ENCODE data around the gene KCNIP3.
A peak's percentile ranks its signal among the peaks of the same experiment; 100 is the strongest.

The KCNIP3 gene

DNA sequence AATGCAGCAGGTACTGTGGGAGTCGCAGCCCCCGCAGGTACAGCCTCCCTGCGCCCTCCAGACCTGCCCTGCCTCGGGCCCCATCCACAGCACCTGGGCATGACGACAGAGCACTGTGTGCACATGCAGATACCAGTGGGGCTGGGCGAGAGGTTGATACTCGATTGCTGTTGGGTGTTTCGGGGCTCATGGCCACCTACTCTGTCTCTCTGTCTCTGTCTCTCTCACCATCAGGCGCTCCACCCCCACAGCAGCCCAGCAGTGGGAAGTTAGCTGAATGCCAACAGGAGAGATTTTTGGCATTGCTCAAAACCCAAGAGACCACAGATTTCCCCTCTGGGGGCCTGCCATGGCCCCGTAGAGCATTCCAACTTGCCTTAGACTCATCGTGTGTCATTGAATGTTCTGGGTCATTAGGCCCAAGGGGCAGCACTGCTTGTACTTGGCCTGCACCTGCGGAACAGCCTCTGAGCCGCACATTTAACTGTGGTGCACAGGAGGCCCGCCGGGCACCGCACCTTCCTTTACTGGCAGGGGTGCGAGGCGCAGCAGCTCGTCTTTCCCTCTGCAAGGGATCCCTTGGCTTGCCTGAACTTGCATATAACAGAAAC, 18.8 kb downstream of the KCNIP3 start:
- H3K4me3 ChIP-seq (replicated peaks in 1 of 2; ENCODE audit: low read depth in 2 of 2, low read length in 2 of 2) = no peak overlapping the region
- TF ChIP-seq, protein P1, sequence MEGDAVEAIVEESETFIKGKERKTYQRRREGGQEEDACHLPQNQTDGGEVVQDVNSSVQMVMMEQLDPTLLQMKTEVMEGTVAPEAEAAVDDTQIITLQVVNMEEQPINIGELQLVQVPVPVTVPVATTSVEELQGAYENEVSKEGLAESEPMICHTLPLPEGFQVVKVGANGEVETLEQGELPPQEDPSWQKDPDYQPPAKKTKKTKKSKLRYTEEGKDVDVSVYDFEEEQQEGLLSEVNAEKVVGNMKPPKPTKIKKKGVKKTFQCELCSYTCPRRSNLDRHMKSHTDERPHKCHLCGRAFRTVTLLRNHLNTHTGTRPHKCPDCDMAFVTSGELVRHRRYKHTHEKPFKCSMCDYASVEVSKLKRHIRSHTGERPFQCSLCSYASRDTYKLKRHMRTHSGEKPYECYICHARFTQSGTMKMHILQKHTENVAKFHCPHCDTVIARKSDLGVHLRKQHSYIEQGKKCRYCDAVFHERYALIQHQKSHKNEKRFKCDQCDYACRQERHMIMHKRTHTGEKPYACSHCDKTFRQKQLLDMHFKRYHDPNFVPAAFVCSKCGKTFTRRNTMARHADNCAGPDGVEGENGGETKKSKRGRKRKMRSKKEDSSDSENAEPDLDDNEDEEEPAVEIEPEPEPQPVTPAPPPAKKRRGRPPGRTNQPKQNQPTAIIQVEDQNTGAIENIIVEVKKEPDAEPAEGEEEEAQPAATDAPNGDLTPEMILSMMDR (IDR thresholded peaks at IDR 0.05; ENCODE audit: low read depth, low read length) = no peak
- DNase-seq (ENCODE audit: low read depth in 2 of 2) = peak; percentile 44 to 80

DNA sequence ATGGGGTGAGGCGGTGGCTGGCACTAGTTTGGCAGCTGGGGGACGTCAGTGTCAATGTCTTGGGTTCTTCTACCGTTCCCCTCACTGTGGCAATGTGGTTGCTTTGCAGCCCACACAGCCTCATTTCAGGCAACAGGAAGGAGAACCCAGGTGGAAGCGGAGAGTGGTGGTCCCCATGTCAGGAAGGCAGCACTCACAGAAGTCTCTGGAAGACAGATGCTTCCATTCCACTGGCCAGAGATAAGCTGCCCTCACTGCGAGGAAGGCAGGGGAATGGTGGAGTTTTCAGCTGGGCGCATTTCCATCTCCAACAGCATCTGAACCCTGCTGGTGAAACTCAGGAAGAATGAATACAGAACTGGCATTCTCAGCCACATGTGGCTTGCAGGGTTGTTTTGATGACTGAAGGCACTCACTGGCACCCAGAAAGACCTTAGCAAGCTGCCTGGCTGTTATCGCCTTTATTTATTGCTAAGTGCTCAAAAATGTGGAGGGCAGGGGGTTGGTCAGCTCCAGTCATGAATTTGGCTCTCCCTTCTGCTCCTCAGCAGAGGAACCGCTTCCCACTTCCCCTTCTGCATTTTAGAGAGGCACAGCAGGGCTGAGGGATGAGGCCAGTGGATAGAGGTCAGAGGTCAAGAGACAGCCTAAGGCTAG, 19.4 kb downstream of the KCNIP3 start:
- DNase-seq (ENCODE audit: low read depth in 2 of 2) = peak; percentile 60 to 82
- TF ChIP-seq, protein P1 (IDR thresholded peaks at IDR 0.05; ENCODE audit: low read depth, low read length) = no peak
- H3K4me3 ChIP-seq (replicated peaks in 1 of 2; ENCODE audit: low read depth in 2 of 2, low read length in 2 of 2) = no peak overlapping the region

DNA sequence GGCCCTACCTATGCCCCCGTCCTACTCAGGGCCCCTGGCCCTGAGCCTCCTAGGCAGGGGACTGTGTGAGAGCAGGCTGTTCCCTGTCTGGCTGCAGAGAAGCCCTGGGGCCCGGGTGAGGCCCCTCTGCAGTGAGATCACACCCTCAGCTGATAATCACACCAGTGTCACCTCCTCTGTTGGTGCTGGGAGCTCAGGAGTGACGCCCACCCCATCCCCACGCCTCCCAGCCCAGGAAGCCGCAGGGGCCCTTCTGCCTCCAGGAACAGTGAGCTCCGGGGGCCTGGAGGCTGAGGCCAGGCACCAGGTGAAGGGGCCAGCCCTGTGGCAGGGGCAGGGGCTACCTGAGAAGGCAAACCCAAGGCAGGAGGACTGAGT, 20.0 kb downstream of the KCNIP3 start:
- TF ChIP-seq, protein P1 (IDR thresholded peaks at IDR 0.05; ENCODE audit: low read depth, low read length) = no peak

DNA sequence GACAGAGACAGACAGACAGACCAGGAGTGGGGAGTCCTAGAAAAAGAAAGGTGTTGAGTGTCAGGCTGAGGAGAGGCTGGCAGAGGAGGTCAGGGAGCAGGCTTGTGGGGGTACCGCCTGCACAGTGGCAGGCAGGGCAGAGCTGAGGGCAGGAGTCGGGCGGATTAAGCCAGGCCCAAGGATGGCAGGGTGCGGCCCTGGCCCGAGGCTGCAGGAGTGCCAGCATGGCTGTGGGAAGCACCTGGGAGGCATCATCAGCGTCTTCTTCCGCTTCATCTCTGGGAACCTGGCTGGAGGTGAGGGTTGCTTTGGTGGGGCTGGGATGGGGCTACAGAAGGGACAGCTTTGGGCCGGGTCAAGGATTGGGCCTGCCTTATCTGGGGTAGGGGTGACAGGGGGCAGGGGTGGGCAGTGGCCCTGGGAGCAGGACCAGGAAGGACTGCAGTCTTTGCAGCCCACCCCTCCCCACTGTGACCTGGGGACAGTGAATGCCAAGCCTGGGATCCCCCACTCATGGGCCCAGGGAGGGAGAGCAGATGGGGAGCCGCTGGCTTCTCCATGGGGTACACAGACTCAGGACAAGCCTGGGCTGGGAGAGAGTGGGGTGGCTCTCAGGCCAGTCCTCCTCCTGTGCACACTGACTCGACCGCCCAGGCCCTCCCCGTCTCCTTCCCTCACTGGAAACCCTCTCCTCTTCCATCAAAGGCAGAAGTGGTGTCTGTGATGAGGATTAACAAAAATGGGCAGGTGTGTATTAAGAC, 20.7 kb downstream of the KCNIP3 start:
- TF ChIP-seq, protein P1 (IDR thresholded peaks at IDR 0.05; ENCODE audit: low read depth, low read length) = no peak
- H3K4me3 ChIP-seq (replicated peaks in 1 of 2; ENCODE audit: low read depth in 2 of 2, low read length in 2 of 2) = no peak overlapping the region
- DNase-seq (ENCODE audit: low read depth in 2 of 2) = no peak

More for the DNA sequence above, 20.0 kb downstream of the KCNIP3 start:
- no peak for DNase-seq (ENCODE audit: low read depth in 2 of 2)
- H3K4me3 ChIP-seq (replicated peaks in 1 of 2; ENCODE audit: low read depth in 2 of 2, low read length in 2 of 2) = no peak overlapping the region

DNA sequence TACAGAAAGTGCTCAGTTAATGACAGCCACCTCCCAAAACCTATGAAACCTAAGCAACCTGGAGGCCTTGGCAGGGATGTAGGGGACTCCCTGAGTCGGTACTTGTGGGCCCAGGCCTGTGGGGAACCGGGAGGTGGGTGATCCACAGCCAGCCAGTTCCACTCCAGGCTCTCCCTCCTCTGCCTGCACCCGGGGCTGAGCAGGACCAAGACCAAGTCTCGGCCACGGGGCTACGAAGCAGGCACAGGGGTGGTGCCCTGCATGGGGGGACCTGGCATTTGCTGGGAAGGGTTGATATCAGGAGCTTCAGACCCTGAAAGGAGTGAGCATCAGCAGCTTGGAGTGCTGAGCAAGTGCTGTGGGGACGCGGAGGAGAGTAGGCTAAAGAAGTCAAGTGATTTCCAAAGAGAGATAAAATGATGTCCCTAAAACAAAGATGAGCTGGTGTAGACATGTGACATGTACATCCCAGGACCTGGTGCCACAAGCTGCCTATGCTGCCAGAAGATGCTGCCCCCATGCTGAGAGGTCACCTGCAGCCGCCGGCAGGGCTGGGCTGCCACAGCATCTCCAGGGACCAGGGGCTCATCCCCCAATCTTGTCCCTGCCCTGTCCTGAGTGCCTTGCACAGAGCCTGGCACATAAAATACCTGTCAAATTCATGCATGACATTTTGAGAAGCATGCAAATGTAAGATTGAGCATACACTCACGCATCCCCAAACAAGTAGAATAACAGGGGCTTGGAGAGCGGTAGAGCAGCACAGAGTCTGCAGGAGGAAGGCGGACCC, 21.5 kb downstream of the KCNIP3 start:
- TF ChIP-seq, protein P1 (IDR thresholded peaks at IDR 0.05; ENCODE audit: low read depth, low read length) = no peak
- H3K4me3 ChIP-seq (replicated peaks in 1 of 2; ENCODE audit: low read depth in 2 of 2, low read length in 2 of 2) = no peak overlapping the region
- DNase-seq (ENCODE audit: low read depth in 2 of 2) = no peak

DNA sequence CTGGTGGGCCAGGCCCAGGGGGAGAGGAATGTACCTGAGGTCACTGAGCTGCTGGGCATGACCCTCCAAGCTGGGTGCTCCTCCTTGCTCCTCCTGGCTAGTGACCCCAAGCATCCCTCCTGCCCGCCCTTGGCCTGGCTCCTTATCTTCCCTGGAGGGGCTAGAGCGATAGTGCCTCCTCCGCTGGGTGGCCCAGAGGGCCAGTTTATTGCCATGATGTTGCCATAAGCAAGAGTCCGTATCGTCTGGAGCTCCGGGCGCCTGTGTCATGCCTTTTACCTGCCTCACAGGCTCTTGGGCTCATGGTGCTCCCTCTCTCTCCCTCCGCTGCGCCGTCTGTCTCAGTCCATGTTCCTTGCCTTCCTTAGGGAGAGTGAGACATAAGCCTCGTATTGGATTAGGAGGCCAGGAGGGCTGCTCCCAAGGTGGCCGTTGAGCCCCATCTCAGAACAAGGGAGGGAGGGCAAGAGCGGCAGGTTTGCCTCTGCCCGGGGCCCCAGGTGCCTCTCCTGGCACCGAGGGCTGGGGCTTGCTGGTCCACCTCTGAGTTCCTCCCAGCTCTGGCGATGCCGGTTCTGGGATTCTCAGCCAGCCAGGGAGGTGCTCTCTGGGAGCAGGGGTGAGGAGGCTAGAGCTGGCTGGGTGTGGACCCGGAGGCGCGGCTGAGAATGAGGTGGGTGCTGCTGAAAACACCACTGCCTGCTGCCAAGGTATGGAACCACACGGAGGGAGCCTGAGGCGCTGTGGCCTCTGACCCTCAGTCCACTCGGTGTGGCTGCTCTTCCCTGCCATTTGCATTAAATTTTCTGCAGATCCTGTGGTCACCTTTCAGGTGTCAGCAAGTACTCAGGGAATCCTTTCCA, 22.6 kb downstream of the KCNIP3 start:
- no peak overlapping the region for H3K4me3 ChIP-seq (replicated peaks in 1 of 2; ENCODE audit: low read depth in 2 of 2, low read length in 2 of 2)
- TF ChIP-seq, protein P1 (IDR thresholded peaks at IDR 0.05; ENCODE audit: low read depth, low read length) = no peak
- DNase-seq (ENCODE audit: low read depth in 2 of 2) = no peak

Measured in cardiac fibroblast (primary cell).